Stomach (tissue), 4 donors: Measurements from ENCODE around the gene IRAK3.

ENCODE experiments used
- EP300 ChIP-seq: sonication (generic); formaldehyde crosslinking; IDR thresholded peaks from one replicate; pipeline ENCODE4 v1.6.1; 2017; ENCODE audit warnings: antibody characterized with exemption
- POLR2A ChIP-seq, 4 donors: fragments of 450-650 bp; IDR thresholded peaks; one replicate each; pipeline ENCODE4 v1.6.1; 2016; ENCODE audit warnings: antibody characterized with exemption in 4 of 4, control low read depth in 2 of 4, mild to moderate bottlenecking in 1 of 4, moderate library complexity in 1 of 4
- POLR2AphosphoS5 ChIP-seq, 3 donors: sonication (generic); formaldehyde crosslinking; IDR thresholded peaks; one replicate each; pipeline ENCODE4 v1.6.1; 2016; ENCODE audit warnings: antibody characterized with exemption in 3 of 3
- TF ChIP-seq, protein P1 (sequence below), 7 experiments: fragments of 450-650 bp in 4 of 7; fragments of 200-600 bp in 3 of 7; sonication (generic) in 3 of 7; IDR thresholded peaks; one replicate each; pipeline ENCODE4 v1.5.1; 2016 to 2019; ENCODE audit warnings: antibody characterized with exemption in 7 of 7, control low read depth in 2 of 7, mild to moderate bottlenecking in 1 of 7

DNA sequence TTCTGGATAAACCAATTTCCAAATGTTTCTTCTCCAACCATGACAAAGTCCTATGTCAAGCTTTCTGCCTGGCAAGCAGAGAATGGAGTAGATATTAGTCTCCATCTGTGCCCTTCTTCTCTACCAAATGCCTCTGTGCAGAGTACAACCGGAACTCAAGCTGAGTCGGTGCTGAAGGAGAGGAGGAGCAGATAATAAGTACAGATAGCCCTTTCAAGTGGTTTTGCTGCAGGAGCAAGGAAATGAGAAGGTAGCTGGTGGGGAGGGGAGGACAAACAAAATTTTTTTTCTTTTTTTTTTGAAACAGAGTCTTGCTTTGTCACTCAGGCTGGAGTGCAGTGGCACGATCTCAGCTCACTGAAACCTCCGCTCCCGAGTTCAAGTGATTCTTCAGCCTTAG, 99.1 kb downstream of the IRAK3 start:
- no peak for TF ChIP-seq POLR2A (IDR thresholded peaks at IDR 0.05)
- TF ChIP-seq, protein P1, sequence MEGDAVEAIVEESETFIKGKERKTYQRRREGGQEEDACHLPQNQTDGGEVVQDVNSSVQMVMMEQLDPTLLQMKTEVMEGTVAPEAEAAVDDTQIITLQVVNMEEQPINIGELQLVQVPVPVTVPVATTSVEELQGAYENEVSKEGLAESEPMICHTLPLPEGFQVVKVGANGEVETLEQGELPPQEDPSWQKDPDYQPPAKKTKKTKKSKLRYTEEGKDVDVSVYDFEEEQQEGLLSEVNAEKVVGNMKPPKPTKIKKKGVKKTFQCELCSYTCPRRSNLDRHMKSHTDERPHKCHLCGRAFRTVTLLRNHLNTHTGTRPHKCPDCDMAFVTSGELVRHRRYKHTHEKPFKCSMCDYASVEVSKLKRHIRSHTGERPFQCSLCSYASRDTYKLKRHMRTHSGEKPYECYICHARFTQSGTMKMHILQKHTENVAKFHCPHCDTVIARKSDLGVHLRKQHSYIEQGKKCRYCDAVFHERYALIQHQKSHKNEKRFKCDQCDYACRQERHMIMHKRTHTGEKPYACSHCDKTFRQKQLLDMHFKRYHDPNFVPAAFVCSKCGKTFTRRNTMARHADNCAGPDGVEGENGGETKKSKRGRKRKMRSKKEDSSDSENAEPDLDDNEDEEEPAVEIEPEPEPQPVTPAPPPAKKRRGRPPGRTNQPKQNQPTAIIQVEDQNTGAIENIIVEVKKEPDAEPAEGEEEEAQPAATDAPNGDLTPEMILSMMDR (IDR thresholded peaks at IDR 0.05), result no peak
- no peak for TF ChIP-seq POLR2AphosphoS5 (IDR thresholded peaks at IDR 0.05)
- no peak for TF ChIP-seq EP300
